Esophagus squamous epithelium (tissue), 5 donors: ENCODE results near the gene ZSWIM6. TPM values are rescaled to one million over a fixed set of nuclear protein-coding genes. Genes with fewer than 3 reads are reported as not detected.

Experiments used
- DNase-seq: peaks from one replicate; lab custom pipeline; 2025; lab: John Stamatoyannopoulos, UW
- H3K27ac ChIP-seq, 4 donors: fragments of 200-600 bp; sonication (generic); one replicate each; pipeline ENCODE4 v1.5.1; 2016 to 2019; ENCODE audit warnings: mild to moderate bottlenecking in 1 of 4
- H3K27me3 ChIP-seq, 4 donors: fragments of 200-600 bp; sonication (generic); 1 replicate in 3 of 4; 2 replicates in 1 of 4; pipeline versions ENCODE4 v1.5.1 to v1.6.0; 2017 to 2021; ENCODE audit warnings: antibody characterized with exemption in 1 of 4
- H3K36me3 ChIP-seq, 3 donors: fragments of 200-600 bp; sonication (generic); one replicate each; pipeline ENCODE4 v1.5.1; 2016 to 2019
- H3K4me1 ChIP-seq, 3 donors: fragments of 200-600 bp; sonication (generic); one replicate each; pipeline ENCODE4 v1.5.1; 2017 to 2019
- H3K4me3 ChIP-seq, 4 donors: fragments of 200-600 bp; sonication (generic); 1 replicate in 3 of 4; 2 replicates in 1 of 4; pipeline ENCODE4 v1.5.1; 2016 to 2019; ENCODE audit warnings: mild to moderate bottlenecking in 2 of 4, moderate library complexity in 1 of 4
- H3K9me3 ChIP-seq, 3 donors: fragments of 200-600 bp; sonication (generic); one replicate each; pipeline ENCODE4 v1.5.1; 2016 to 2019
- POLR2A ChIP-seq, 4 donors: fragments of 450-650 bp; IDR thresholded peaks; one replicate each; pipeline ENCODE4 v1.6.1; 2017; ENCODE audit warnings: antibody characterized with exemption in 4 of 4, mild to moderate bottlenecking in 4 of 4, moderate library complexity in 3 of 4
- WGBS, 2 donors: methylation state at CpG; one replicate each; pipeline ENCODE4 v1.1.5; 2018; 5-methylcytosine and 5-hydroxymethylcytosine counted together
- intact Hi-C: fragments of 100-400 bp; cut with DNase I; formaldehyde crosslinking; loops from one replicate; pipeline ENCODE4 v1.15.0; 2022
- total RNA-seq, 4 donors: library from RNA; depleted of rRNA; stranded (reverse); fragments of >200 nt; gene quantifications; one replicate each; pipeline ENCODE4 v1.1.0, GENCODE V29; 2016
- TF ChIP-seq, protein P1 (sequence below), 6 experiments: fragments of 450-650 bp in 4 of 6; fragments of 200-600 bp in 2 of 6; sonication (generic) in 2 of 6; IDR thresholded peaks; one replicate each; pipeline ENCODE4 v1.5.1; 2016 to 2019; ENCODE audit warnings: antibody characterized with exemption in 6 of 6, mild to moderate bottlenecking in 4 of 6, moderate library complexity in 4 of 6
- donor health status: DM: yes; HTN: yes; CAD: no.

The ZSWIM6 gene
- total RNA-seq, 4 donors from 2014 or later: 6.4 to 12.4 (median 8.8) TPM

- intact Hi-C loops: no loop called here
- Histone ChIP-seq H3K4me1 (no peaks in the 10 kb centered on the region), H3K27ac (no peak overlapping the region), H3K9me3 (peaks cover 0 to 5% (median 0%) of the 10 kb centered on the region in 3 donors), H3K36me3 (no peaks in the 10 kb centered on the region), H3K4me3 (no peak overlapping the region), H3K27me3 (no peaks in the 10 kb centered on the region)
- TF ChIP-seq, protein P1, sequence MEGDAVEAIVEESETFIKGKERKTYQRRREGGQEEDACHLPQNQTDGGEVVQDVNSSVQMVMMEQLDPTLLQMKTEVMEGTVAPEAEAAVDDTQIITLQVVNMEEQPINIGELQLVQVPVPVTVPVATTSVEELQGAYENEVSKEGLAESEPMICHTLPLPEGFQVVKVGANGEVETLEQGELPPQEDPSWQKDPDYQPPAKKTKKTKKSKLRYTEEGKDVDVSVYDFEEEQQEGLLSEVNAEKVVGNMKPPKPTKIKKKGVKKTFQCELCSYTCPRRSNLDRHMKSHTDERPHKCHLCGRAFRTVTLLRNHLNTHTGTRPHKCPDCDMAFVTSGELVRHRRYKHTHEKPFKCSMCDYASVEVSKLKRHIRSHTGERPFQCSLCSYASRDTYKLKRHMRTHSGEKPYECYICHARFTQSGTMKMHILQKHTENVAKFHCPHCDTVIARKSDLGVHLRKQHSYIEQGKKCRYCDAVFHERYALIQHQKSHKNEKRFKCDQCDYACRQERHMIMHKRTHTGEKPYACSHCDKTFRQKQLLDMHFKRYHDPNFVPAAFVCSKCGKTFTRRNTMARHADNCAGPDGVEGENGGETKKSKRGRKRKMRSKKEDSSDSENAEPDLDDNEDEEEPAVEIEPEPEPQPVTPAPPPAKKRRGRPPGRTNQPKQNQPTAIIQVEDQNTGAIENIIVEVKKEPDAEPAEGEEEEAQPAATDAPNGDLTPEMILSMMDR (IDR thresholded peaks at IDR 0.05): no peak
- TF ChIP-seq POLR2A (IDR thresholded peaks at IDR 0.05): no peak
- no peak for DNase-seq
- WGBS, 2 donors: 97 to 100% methylated on average over 3 to 4 of the region's 4 CpGs
Observed at GRCh38 chr5:61591859-61592258, 259.8 kb downstream of the ZSWIM6 start.

DNA sequence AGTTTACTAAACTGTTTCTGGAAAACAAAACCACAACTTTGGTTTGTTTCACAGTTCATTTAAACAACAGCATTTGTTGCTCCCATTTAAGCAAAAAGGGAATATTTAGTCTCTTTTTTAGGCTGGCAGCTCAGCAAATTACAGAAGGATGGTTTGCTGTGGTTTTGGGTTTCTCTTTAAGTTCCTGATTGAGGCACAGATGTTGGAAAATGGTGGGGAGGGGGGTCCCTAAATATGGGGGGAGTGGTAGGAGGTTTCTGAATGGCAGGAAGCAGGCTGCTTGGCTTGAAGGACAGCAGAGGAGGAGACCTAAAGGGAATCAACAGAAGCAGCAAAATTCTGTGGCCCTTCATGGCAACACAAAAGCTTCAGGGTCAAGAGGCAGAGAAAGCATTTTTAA lies 263.4 kb downstream of the ZSWIM6 start:
- H3K36me3 ChIP-seq: no peaks in the 10 kb centered on the region
- no peak overlapping the region for H3K4me3 ChIP-seq
- TF ChIP-seq POLR2A (IDR thresholded peaks at IDR 0.05): no peak
- TF ChIP-seq, protein P1 (IDR thresholded peaks at IDR 0.05): no peak
- intact Hi-C loops: no loop called here
- H3K27me3 ChIP-seq: no peaks in the 10 kb centered on the region
- H3K9me3 ChIP-seq: no peaks in the 10 kb centered on the region
- no peak overlapping the region for H3K27ac ChIP-seq
- H3K4me1 ChIP-seq: peaks cover 0 to 12% (median 0%) of the 10 kb centered on the region in 3 donors
- no peak for DNase-seq

Other genes starting within 250 kb of the ZSWIM6 start
- gene SMIM15, start 169.8 kb upstream of the ZSWIM6 start, total RNA-seq: 10 to 100 TPM; 33.6 to 48.0 (median 41.5) TPM